Hindlimb muscle (tissue), 1 donor: ENCODE data around the gene DFFB. TPM values are rescaled to one million over a fixed set of nuclear protein-coding genes. Genes with fewer than 3 reads are reported as not detected.
A peak's percentile ranks its signal among the peaks of the same experiment; 100 is the strongest.
"Not testable (repeated sequence)": the region's sequence is repeated elsewhere in the genome, so short reads cannot be mapped to it uniquely, and the experiment has no call there.

Experiments
- DNase-seq: peaks from one replicate; pipeline ENCODE4 v3.0.0-alpha.2; 2013
- polyA plus RNA-seq: library from polyadenylated mRNA; unstranded; fragments of 120-200 nt; gene quantifications from one replicate; pipeline ENCODE4 v1.2.1, GENCODE V29; 2013; ENCODE audit not compliant: insufficient read length

Gene DFFB
- 5.7 TPM for polyA plus RNA-seq

- DNase-seq = peak; percentile 90
Observed at GRCh38 chr1:3856923-3857790, at the start of gene DFFB, which contains the start of gene CEP104. Gene DFFB (plus strand): TSS chr1:3857476. CDS start chr1:3857604, 128 bp downstream. Gene CEP104 (minus strand): TSS chr1:3857211. CDS start chr1:3852407, 4,804 bp downstream.

GRCh38 chr1:3807769-3808168 lies 49.5 kb upstream of the DFFB start:
- DNase-seq = no peak

- DNase-seq = no peak
Observed at GRCh38 chr1:3809680-3810079, 47.6 kb upstream of the DFFB start.

GRCh38 chr1:3810149-3810761 lies 47.0 kb upstream of the DFFB start:
- DNase-seq = not testable (repeated sequence)

GRCh38 chr1:3811595-3811911 lies 45.7 kb upstream of the DFFB start:
- DNase-seq = no peak

GRCh38 chr1:3814065-3814464 lies 43.2 kb upstream of the DFFB start:
- DNase-seq = no peak

GRCh38 chr1:3814771-3815561 lies 42.3 kb upstream of the DFFB start:
- DNase-seq = no peak

- DNase-seq = no peak
Observed at GRCh38 chr1:3816331-3817137, 40.7 kb upstream of the DFFB start.

GRCh38 chr1:3817138-3817740 lies 40.0 kb upstream of the DFFB start:
- DNase-seq = no peak

- DNase-seq = no peak
Observed at GRCh38 chr1:3817821-3818597, 39.3 kb upstream of the DFFB start.

GRCh38 chr1:3819771-3820200 lies 37.5 kb upstream of the DFFB start:
- DNase-seq = peak; percentile 10

- DNase-seq = no peak
Observed at GRCh38 chr1:3820316-3820715, 37.0 kb upstream of the DFFB start.

- peak; percentile 13 for DNase-seq
Observed at GRCh38 chr1:3821004-3821403, 36.3 kb upstream of the DFFB start.

- peak; percentile 11 for DNase-seq
Observed at GRCh38 chr1:3821447-3821846, 35.8 kb upstream of the DFFB start.

GRCh38 chr1:3821908-3822307 lies 35.4 kb upstream of the DFFB start:
- DNase-seq = no peak

GRCh38 chr1:3822421-3822820 lies 34.9 kb upstream of the DFFB start:
- DNase-seq = no peak

GRCh38 chr1:3824650-3825049 lies 32.6 kb upstream of the DFFB start:
- DNase-seq = no peak

- DNase-seq = no peak
Observed at GRCh38 chr1:3825356-3825755, 31.9 kb upstream of the DFFB start.

- no peak for DNase-seq
Observed at GRCh38 chr1:3827813-3828307, 29.4 kb upstream of the DFFB start.

- no peak for DNase-seq
Observed at GRCh38 chr1:3828391-3828790, 28.9 kb upstream of the DFFB start.

GRCh38 chr1:3831689-3832088 lies 25.6 kb upstream of the DFFB start:
- DNase-seq = no peak
